ELR (cell line): ENCODE data around the gene ARHGEF10L.

ENCODE experiments used
- DNase-seq: peaks from one replicate; pipeline ENCODE4 v3.0.0-alpha.2; 2015; ENCODE audit warnings: low read depth

ARHGEF10L gene

GRCh38 chr1:17568014-17568900, 28.8 kb downstream of the ARHGEF10L start:
- no peak for DNase-seq

- DNase-seq: peak; percentile 71
Observed at GRCh38 chr1:17569200-17570139, 30.0 kb downstream of the ARHGEF10L start.

GRCh38 chr1:17570228-17570627, 30.7 kb downstream of the ARHGEF10L start:
- DNase-seq: no peak

- no peak for DNase-seq
Observed at GRCh38 chr1:17572264-17572985, 32.9 kb downstream of the ARHGEF10L start.

- DNase-seq: no peak
Observed at GRCh38 chr1:17573518-17574041, 34.1 kb downstream of the ARHGEF10L start.

GRCh38 chr1:17574516-17574915, 35.0 kb downstream of the ARHGEF10L start:
- DNase-seq: no peak

- DNase-seq: no peak
Observed at GRCh38 chr1:17575797-17576518, 36.5 kb downstream of the ARHGEF10L start.

GRCh38 chr1:17576519-17576853, 37.0 kb downstream of the ARHGEF10L start:
- no peak for DNase-seq

GRCh38 chr1:17577907-17578297, 38.4 kb downstream of the ARHGEF10L start:
- DNase-seq: no peak

- DNase-seq: no peak
Observed at GRCh38 chr1:17579951-17580939, 40.7 kb downstream of the ARHGEF10L start.

GRCh38 chr1:17581389-17582123, 42.1 kb downstream of the ARHGEF10L start:
- no peak for DNase-seq

- no peak for DNase-seq
Observed at GRCh38 chr1:17582124-17582774, 42.8 kb downstream of the ARHGEF10L start.

- no peak for DNase-seq
Observed at GRCh38 chr1:17584539-17584938, 45.0 kb downstream of the ARHGEF10L start.

- no peak for DNase-seq
Observed at GRCh38 chr1:17585266-17585987, 45.9 kb downstream of the ARHGEF10L start.

GRCh38 chr1:17586172-17586964, 46.9 kb downstream of the ARHGEF10L start:
- DNase-seq: peak; percentile 87

GRCh38 chr1:17587693-17588047, 48.2 kb downstream of the ARHGEF10L start:
- peak; percentile 75 for DNase-seq
